H9 (cell line): ENCODE data around the gene AIF1L. TPM values are rescaled to one million over a fixed set of nuclear protein-coding genes. Genes with fewer than 3 reads are reported as not detected.

ENCODE experiments used
- DNase-seq: peaks from one replicate; pipeline ENCODE4 v3.0.0-alpha.2; 2017
- H2AFZ ChIP-seq: one replicate; pipeline ENCODE4 v1.6.1; 2013; ENCODE audit warnings: mild to moderate bottlenecking, low read length, control low read depth, moderate library complexity
- H2AK5ac ChIP-seq: 2 replicates; pipeline ENCODE4 v1.6.1; 2013; ENCODE audit warnings: low read length, control low read depth, mixed read lengths; ENCODE audit not compliant: insufficient read length
- H2BK120ac ChIP-seq: one replicate; pipeline ENCODE4 v1.6.1; 2013; ENCODE audit warnings: low read depth, mild to moderate bottlenecking, low read length, control low read depth, inconsistent platforms; ENCODE audit not compliant: poor library complexity, severe bottlenecking
- H2BK12ac ChIP-seq: 2 replicates; pipeline ENCODE4 v1.6.1; 2013; ENCODE audit warnings: low read length, control low read depth, mixed read lengths, low read depth; ENCODE audit not compliant: insufficient read length
- H2BK15ac ChIP-seq: 2 replicates; pipeline ENCODE4 v1.6.1; 2013; ENCODE audit warnings: low read depth, low read length, control low read depth
- H2BK20ac ChIP-seq: one replicate; pipeline ENCODE4 v1.6.1; 2013; ENCODE audit warnings: low read depth, mild to moderate bottlenecking, low read length, control low read depth, inconsistent platforms; ENCODE audit not compliant: poor library complexity, severe bottlenecking
- H2BK5ac ChIP-seq: 2 replicates; pipeline ENCODE4 v1.6.1; 2013; ENCODE audit warnings: low read length, control low read depth, mixed read lengths; ENCODE audit not compliant: insufficient read length
- H3K14ac ChIP-seq: 2 replicates; pipeline ENCODE4 v1.6.1; 2013; ENCODE audit warnings: low read length, control low read depth; ENCODE audit not compliant: insufficient read depth
- H3K18ac ChIP-seq: 2 replicates; pipeline ENCODE4 v1.6.1; 2013; ENCODE audit warnings: low read depth, mild to moderate bottlenecking, mixed read lengths, low read length, control low read depth; ENCODE audit not compliant: insufficient read length
- H3K23ac ChIP-seq: 2 replicates; pipeline ENCODE4 v1.6.1; 2013; ENCODE audit warnings: low read length, control low read depth, mixed read lengths, low read depth; ENCODE audit not compliant: insufficient read length
- H3K23me2 ChIP-seq: 2 replicates; pipeline ENCODE4 v1.6.1; 2013; ENCODE audit warnings: low read depth, mild to moderate bottlenecking, mixed read lengths, low read length, control low read depth; ENCODE audit not compliant: insufficient read length, poor library complexity, severe bottlenecking
- H3K27ac ChIP-seq: 2 replicates; pipeline ENCODE4 v1.5.1; 2013; ENCODE audit warnings: low read length, control low read depth, mixed read lengths, low read depth; ENCODE audit not compliant: insufficient read length
- H3K27me3 ChIP-seq: 2 replicates; pipeline ENCODE4 v1.6.1; 2013; ENCODE audit warnings: low read length, control low read depth, inconsistent platforms; ENCODE audit not compliant: insufficient read depth
- H3K4ac ChIP-seq: 2 replicates; pipeline ENCODE4 v1.6.1; 2013; ENCODE audit warnings: low read depth, mild to moderate bottlenecking, control low read depth, inconsistent platforms, low read length, moderate library complexity
- H3K4me1 ChIP-seq: 2 replicates; pipeline ENCODE4 v1.6.1; 2013; ENCODE audit warnings: low read length, control low read depth, inconsistent platforms; ENCODE audit not compliant: insufficient read depth
- H3K4me2 ChIP-seq: 2 replicates; pipeline ENCODE4 v1.6.1; 2013; ENCODE audit warnings: low read length, control low read depth, mixed read lengths; ENCODE audit not compliant: insufficient read length, insufficient read depth
- H3K56ac ChIP-seq: 2 replicates; pipeline ENCODE4 v1.6.1; 2013; ENCODE audit warnings: low read depth, mild to moderate bottlenecking, mixed read lengths, low read length, control low read depth; ENCODE audit not compliant: insufficient read length
- H3K79me1 ChIP-seq: 2 replicates; pipeline ENCODE4 v1.6.1; 2013; ENCODE audit warnings: low read depth, mild to moderate bottlenecking, moderate library complexity, low read length, control low read depth, inconsistent platforms; ENCODE audit not compliant: insufficient read depth, poor library complexity, severe bottlenecking
- H3K79me2 ChIP-seq: 2 replicates; pipeline ENCODE4 v1.6.1; 2013; ENCODE audit warnings: low read length, control low read depth, inconsistent platforms; ENCODE audit not compliant: insufficient read depth
- H3K9ac ChIP-seq: 2 replicates; pipeline ENCODE4 v1.6.1; 2013; ENCODE audit warnings: low read length, control low read depth, mixed read lengths; ENCODE audit not compliant: insufficient read length; ENCODE audit errors: extremely low read depth
- H3K9me3 ChIP-seq: one replicate; pipeline ENCODE4 v1.6.1; 2013; ENCODE audit warnings: low read depth, low read length, inconsistent platforms; ENCODE audit not compliant: control insufficient read depth
- H3T11ph ChIP-seq: one replicate; pipeline ENCODE4 v1.6.1; 2013; ENCODE audit warnings: mild to moderate bottlenecking, low read length, control low read depth, inconsistent platforms
- H4K20me1 ChIP-seq: one replicate; pipeline ENCODE4 v1.6.1; 2013; ENCODE audit not compliant: control insufficient read depth, insufficient read length, insufficient read depth
- H4K5ac ChIP-seq: 2 replicates; pipeline ENCODE4 v1.6.1; 2013; ENCODE audit warnings: low read depth, mild to moderate bottlenecking, mixed read lengths, low read length, control low read depth; ENCODE audit not compliant: insufficient read length
- H4K8ac ChIP-seq: replicated peaks from 2 replicates; pipeline ENCODE4 v1.6.1; 2013; ENCODE audit warnings: low read length, control low read depth, mixed read lengths, low read depth; ENCODE audit not compliant: insufficient read length
- H4K91ac ChIP-seq: 2 replicates; pipeline ENCODE4 v1.6.1; 2013; ENCODE audit warnings: low read depth, mild to moderate bottlenecking, moderate library complexity, mixed read lengths, low read length, control low read depth; ENCODE audit not compliant: insufficient read length
- H3K27ac Mint-ChIP-seq, 3 experiments: 2 replicates in 2 of 3; 3 replicates in 1 of 3; pipeline ENCODE4 v1.8.0; 2020 to 2021; ENCODE audit warnings: mixed read lengths in 3 of 3, mild to moderate bottlenecking in 1 of 3, moderate library complexity in 1 of 3
- H3K27me3 Mint-ChIP-seq: 2 replicates; pipeline ENCODE4 v1.8.0; 2021; ENCODE audit warnings: low read depth, mild to moderate bottlenecking, moderate library complexity, mixed read lengths
- H3K36me3 Mint-ChIP-seq, 3 experiments: 2 replicates in 2 of 3; 3 replicates in 1 of 3; pipeline ENCODE4 v1.8.0; 2020 to 2021; ENCODE audit warnings: low read depth in 3 of 3, mixed read lengths in 3 of 3; ENCODE audit not compliant: insufficient read depth in 1 of 3
- H3K4me1 Mint-ChIP-seq, 2 experiments: 2 replicates each; pipeline ENCODE4 v1.8.0; 2020; ENCODE audit warnings: mixed read lengths in 2 of 2
- H3K4me3 Mint-ChIP-seq, 2 experiments: 2 replicates in 1 of 2; 3 replicates in 1 of 2; pipeline ENCODE4 v1.8.0; 2020 to 2021; ENCODE audit warnings: mild to moderate bottlenecking in 2 of 2, mixed read lengths in 2 of 2, moderate library complexity in 1 of 2
- H3K9me3 Mint-ChIP-seq, 2 experiments: 2 replicates in 1 of 2; 3 replicates in 1 of 2; pipeline ENCODE4 v1.8.0; 2020; ENCODE audit warnings: mild to moderate bottlenecking in 2 of 2, mixed read lengths in 2 of 2, moderate library complexity in 1 of 2
- WGBS: extraction: QIAGEN DNeasy Blood & Tissue Kit; methylation state at CpG from one replicate; pipeline ENCODE4 v1.1.7; 2013; ENCODE audit warnings: missing lambda C conversion rate, low lambda C conversion rate, mixed read lengths; ENCODE audit not compliant: insufficient read length; ENCODE audit errors: extremely low coverage; 5-methylcytosine and 5-hydroxymethylcytosine counted together
- total RNA-seq: library from RNA; stranded (reverse); gene quantifications from 2 replicates; pipeline ENCODE4 v1.2.1, GENCODE V29; 2021
- TF ChIP-seq, protein P1 (sequence below): fragments of 200-600 bp; sonication (generic); conservative IDR thresholded peaks from 3 replicates; pipeline ENCODE4 v1.8.0; 2021; ENCODE audit warnings: antibody characterized with exemption, mild to moderate bottlenecking

The AIF1L gene
- total RNA-seq, 1 experiment from 2014 or later = 122 TPM

DNA sequence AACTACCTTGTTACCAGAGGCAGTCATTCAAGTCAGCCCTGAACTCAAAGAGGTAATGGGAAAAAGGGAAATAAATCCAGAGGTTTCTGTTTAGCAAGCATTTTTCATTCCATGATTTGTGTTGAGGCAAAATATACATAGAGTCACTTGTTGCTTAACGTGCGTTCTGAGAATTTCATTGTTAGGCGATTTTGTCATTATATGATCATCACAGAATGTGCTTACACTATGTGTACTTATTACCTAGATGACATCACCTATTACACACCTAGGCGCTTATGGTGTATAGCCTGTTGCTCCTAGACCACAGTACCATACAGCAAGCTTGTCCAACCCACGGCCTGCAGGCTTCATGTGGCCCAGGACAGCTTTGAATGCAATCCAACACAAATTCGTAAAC is 65.3 kb downstream of the AIF1L start:
- DNase-seq = no peak
- Mint-ChIP-seq H3K27ac (no peak overlapping the region), H3K27me3 (no peaks in the 10 kb centered on the region), H3K4me3 (no peak overlapping the region), H3K9me3 (no peaks in the 10 kb centered on the region), H3K36me3 (peaks cover 10 to 70% (median 43%) of the 10 kb centered on the region in 3 experiments; a peak in 6 of 7 replicates), H3K4me1 (no peaks in the 10 kb centered on the region)
- Histone ChIP-seq H2BK120ac (no peak overlapping the region), H3K4ac (no peak overlapping the region), H3K4me2 (no peak overlapping the region), H3K27ac (no peak overlapping the region), H3K14ac (no peak overlapping the region), H3K9ac (no peak overlapping the region), H3K27me3 (no peaks in the 10 kb centered on the region), H3K56ac (no peak overlapping the region), H2AK5ac (no peak overlapping the region), H3K9me3 (no peaks in the 10 kb centered on the region), H2BK15ac (no peak overlapping the region), H2AFZ (no peak overlapping the region), H4K20me1 (no peaks in the 10 kb centered on the region), H3K79me2 (no peaks in the 10 kb centered on the region), H2BK12ac (no peak overlapping the region), H4K5ac (no peak overlapping the region), H3K23ac (no peak overlapping the region), H3K23me2 (no peaks in the 10 kb centered on the region), H2BK20ac (no peak overlapping the region), H4K91ac (no peak overlapping the region), H3K79me1 (no peaks in the 10 kb centered on the region), H4K8ac (no peak overlapping the region), H3K18ac (no peak overlapping the region), H2BK5ac (no peak overlapping the region), H3K4me1 (no peaks in the 10 kb centered on the region), H3T11ph (no peak overlapping the region)
- TF ChIP-seq, protein P1, sequence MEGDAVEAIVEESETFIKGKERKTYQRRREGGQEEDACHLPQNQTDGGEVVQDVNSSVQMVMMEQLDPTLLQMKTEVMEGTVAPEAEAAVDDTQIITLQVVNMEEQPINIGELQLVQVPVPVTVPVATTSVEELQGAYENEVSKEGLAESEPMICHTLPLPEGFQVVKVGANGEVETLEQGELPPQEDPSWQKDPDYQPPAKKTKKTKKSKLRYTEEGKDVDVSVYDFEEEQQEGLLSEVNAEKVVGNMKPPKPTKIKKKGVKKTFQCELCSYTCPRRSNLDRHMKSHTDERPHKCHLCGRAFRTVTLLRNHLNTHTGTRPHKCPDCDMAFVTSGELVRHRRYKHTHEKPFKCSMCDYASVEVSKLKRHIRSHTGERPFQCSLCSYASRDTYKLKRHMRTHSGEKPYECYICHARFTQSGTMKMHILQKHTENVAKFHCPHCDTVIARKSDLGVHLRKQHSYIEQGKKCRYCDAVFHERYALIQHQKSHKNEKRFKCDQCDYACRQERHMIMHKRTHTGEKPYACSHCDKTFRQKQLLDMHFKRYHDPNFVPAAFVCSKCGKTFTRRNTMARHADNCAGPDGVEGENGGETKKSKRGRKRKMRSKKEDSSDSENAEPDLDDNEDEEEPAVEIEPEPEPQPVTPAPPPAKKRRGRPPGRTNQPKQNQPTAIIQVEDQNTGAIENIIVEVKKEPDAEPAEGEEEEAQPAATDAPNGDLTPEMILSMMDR = no peak
- WGBS = no CpG with 5 or more reads among the region's 6 CpGs
